ENCODE data around the gene AFF3. TPM values are rescaled to one million over a fixed set of nuclear protein-coding genes. Genes with fewer than 3 reads are reported as not detected.

Gene AFF3
- total RNA-seq, 1 experiment from 2014 or later: not detected

- CTCF ChIA-PET: no interaction called here
- H3K9me3 ChIP-seq (ENCODE audit: insufficient read depth, low read depth): no peaks in the 10 kb centered on the region
Measured at GRCh38 chr2:99921903-99922302, 220.5 kb downstream of the AFF3 start.

GRCh38 chr2:99918389-99918788 is 224.0 kb downstream of the AFF3 start:
- no peaks in the 10 kb centered on the region for H3K9me3 ChIP-seq (ENCODE audit: insufficient read depth, low read depth)
- POLR2A ChIA-PET (ENCODE audit: unreplicated experiment): no interaction called here
- peaks cover 80% of the 10 kb centered on the region for H3K27me3 ChIP-seq (ENCODE audit: insufficient read depth, low read depth)
- H3K4me2 ChIP-seq: no peak overlapping the region
- H3K4me3 ChIP-seq: no peak overlapping the region
- CTCF ChIA-PET: no interaction called here
- H3K9me2 ChIP-seq (ENCODE audit: insufficient read depth): no peaks in the 10 kb centered on the region
- no peak overlapping the region for H3K27ac ChIP-seq
- no TSS peak for BruUV-seq (replicated peaks)
- DNase-seq: no peak
- H4K20me1 ChIP-seq (ENCODE audit: insufficient read depth): no peaks in the 10 kb centered on the region
- H3K36me3 ChIP-seq (ENCODE audit: low read depth): no peaks in the 10 kb centered on the region
- H3K79me2 ChIP-seq (ENCODE audit: low read depth): no peaks in the 10 kb centered on the region
- H2AFZ ChIP-seq: no peak overlapping the region
- intact Hi-C loops (cut with micrococcal nuclease; ENCODE audit: unreplicated experiment): no loop called here
- H3F3A ChIP-seq (ENCODE audit: insufficient read depth, low read depth): no peaks in the 10 kb centered on the region
- H3K4me1 ChIP-seq (replicated peaks; ENCODE audit: insufficient read depth): no peaks in the 10 kb centered on the region
- no peak for TF ChIP-seq EZH2 (IDR thresholded peaks at IDR 0.05; ENCODE audit: low read depth)
- TF ChIP-seq CTCF (conservative IDR thresholded peaks at IDR 0.05): no peak

More at GRCh38 chr2:99921903-99922302, 220.5 kb downstream of the AFF3 start:
- no peak overlapping the region for H3K4me2 ChIP-seq
- H3K27me3 ChIP-seq (ENCODE audit: insufficient read depth, low read depth): peaks cover 56% of the 10 kb centered on the region
- no TSS peak for BruUV-seq (replicated peaks)
- H3K27ac ChIP-seq: no peak overlapping the region
- TF ChIP-seq EZH2 (IDR thresholded peaks at IDR 0.05; ENCODE audit: low read depth) (no peak), CTCF (conservative IDR thresholded peaks at IDR 0.05) (no peak)
- POLR2A ChIA-PET (ENCODE audit: unreplicated experiment): no interaction called here
- H3K79me2 ChIP-seq (ENCODE audit: low read depth): no peaks in the 10 kb centered on the region
- H4K20me1 ChIP-seq (ENCODE audit: insufficient read depth): no peaks in the 10 kb centered on the region
- H2AFZ ChIP-seq: no peak overlapping the region
- intact Hi-C loops (cut with micrococcal nuclease; ENCODE audit: unreplicated experiment): no loop called here
- H3K9me2 ChIP-seq (ENCODE audit: insufficient read depth): no peaks in the 10 kb centered on the region
- no peaks in the 10 kb centered on the region for H3F3A ChIP-seq (ENCODE audit: insufficient read depth, low read depth)
- DNase-seq: no peak
- H3K4me3 ChIP-seq: no peak overlapping the region
- no peaks in the 10 kb centered on the region for H3K36me3 ChIP-seq (ENCODE audit: low read depth)
- no peaks in the 10 kb centered on the region for H3K4me1 ChIP-seq (replicated peaks; ENCODE audit: insufficient read depth)

- ChIA-PET CTCF (no interaction called here), POLR2A (ENCODE audit: unreplicated experiment) (no interaction called here)
- DNase-seq: no peak
- H2AFZ ChIP-seq: no peak overlapping the region
- H4K20me1 ChIP-seq (ENCODE audit: insufficient read depth): no peaks in the 10 kb centered on the region
- H3K4me3 ChIP-seq: no peak overlapping the region
- no peaks in the 10 kb centered on the region for H3F3A ChIP-seq (ENCODE audit: insufficient read depth, low read depth)
- H3K9me2 ChIP-seq (ENCODE audit: insufficient read depth): no peaks in the 10 kb centered on the region
- no peak; the same call in 1 of the 2 replicates for TF ChIP-seq EZH2 (IDR thresholded peaks at IDR 0.05; ENCODE audit: low read depth)
- TF ChIP-seq CTCF (conservative IDR thresholded peaks at IDR 0.05): no peak
- no peaks in the 10 kb centered on the region for H3K4me1 ChIP-seq (replicated peaks; ENCODE audit: insufficient read depth)
- H3K36me3 ChIP-seq (ENCODE audit: low read depth): no peaks in the 10 kb centered on the region
- H3K4me2 ChIP-seq: no peak overlapping the region
- BruUV-seq (replicated peaks): no TSS peak
- H3K27me3 ChIP-seq (ENCODE audit: insufficient read depth, low read depth): peaks cover 94% of the 10 kb centered on the region
- H3K79me2 ChIP-seq (ENCODE audit: low read depth): no peaks in the 10 kb centered on the region
- intact Hi-C loops (cut with micrococcal nuclease; ENCODE audit: unreplicated experiment): no loop called here
- no peaks in the 10 kb centered on the region for H3K9me3 ChIP-seq (ENCODE audit: insufficient read depth, low read depth)
- no peak overlapping the region for H3K27ac ChIP-seq
Measured at GRCh38 chr2:99915108-99915675, 227.2 kb downstream of the AFF3 start.

All from PC-9 (cell line).